A673 (cell line): ENCODE data around the gene TASOR.

ENCODE experiments used
- EZH2 ChIP-seq: fragments of 200-600 bp; sonication (generic); IDR thresholded peaks from 2 replicates; pipeline ENCODE4 v1.6.1; 2017; ENCODE audit warnings: borderline replicate concordance, low read depth, mild to moderate bottlenecking, mixed read lengths, antibody characterized with exemption, low read length; ENCODE audit not compliant: poor library complexity, severe bottlenecking
- TF ChIP-seq, protein P1 (sequence below): fragments of 300-800, 200-600 bp; sonication (generic); conservative IDR thresholded peaks from 2 replicates; pipeline ENCODE4 v1.5.1; 2017; ENCODE audit warnings: low read depth, mild to moderate bottlenecking, antibody characterized with exemption, low read length, moderate library complexity, mixed read lengths

DNA sequence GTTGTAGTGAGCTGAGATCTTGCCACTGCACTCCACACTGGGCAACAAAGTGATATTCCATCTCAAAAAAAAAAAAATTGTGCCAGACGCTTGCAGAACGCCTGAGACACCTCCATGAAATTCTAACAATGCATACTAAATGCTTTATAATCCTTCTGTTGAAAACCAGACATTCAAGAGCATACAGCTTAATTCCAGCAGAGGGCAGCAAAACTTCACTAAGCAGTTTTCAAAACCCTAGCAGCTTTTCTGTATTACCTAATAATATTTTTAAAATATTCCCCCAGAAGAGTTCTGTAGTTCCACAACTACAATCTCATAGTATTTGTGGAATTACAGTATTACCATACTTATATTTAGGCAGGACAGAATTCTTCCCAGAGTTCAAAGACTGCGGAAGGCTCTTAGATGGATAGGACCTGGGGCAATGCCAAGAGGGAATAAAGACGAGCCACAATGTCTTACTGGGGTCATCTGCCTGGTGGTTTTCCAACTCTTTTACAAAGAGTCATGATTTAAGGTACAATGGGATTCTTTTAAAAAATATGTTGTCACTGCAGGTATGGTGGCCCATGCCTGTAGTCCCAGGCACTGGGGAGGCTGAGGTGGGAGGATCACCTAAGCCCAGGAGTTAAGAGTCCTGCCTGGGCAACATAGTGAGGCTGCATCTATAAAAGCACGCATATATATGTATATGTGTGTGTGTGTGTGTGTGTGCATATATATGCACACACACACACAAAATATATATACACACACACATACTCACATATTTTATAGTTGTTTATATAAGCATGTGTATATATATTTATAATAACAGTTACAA is 19.6 kb upstream of the TASOR start:
- TF ChIP-seq, protein P1, sequence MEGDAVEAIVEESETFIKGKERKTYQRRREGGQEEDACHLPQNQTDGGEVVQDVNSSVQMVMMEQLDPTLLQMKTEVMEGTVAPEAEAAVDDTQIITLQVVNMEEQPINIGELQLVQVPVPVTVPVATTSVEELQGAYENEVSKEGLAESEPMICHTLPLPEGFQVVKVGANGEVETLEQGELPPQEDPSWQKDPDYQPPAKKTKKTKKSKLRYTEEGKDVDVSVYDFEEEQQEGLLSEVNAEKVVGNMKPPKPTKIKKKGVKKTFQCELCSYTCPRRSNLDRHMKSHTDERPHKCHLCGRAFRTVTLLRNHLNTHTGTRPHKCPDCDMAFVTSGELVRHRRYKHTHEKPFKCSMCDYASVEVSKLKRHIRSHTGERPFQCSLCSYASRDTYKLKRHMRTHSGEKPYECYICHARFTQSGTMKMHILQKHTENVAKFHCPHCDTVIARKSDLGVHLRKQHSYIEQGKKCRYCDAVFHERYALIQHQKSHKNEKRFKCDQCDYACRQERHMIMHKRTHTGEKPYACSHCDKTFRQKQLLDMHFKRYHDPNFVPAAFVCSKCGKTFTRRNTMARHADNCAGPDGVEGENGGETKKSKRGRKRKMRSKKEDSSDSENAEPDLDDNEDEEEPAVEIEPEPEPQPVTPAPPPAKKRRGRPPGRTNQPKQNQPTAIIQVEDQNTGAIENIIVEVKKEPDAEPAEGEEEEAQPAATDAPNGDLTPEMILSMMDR: peak; percentile 63
- TF ChIP-seq EZH2: no peak
